NCI-H146 (cell line): ENCODE results near the gene H6PD.

Experiments
- DNase-seq: peaks from one replicate; lab custom pipeline; 2025; lab: John Stamatoyannopoulos, UW

H6PD gene

GRCh38 chr1:9257851-9258250 is 23.3 kb downstream of the H6PD start:
- DNase-seq: no peak

GRCh38 chr1:9258629-9259028 is 24.1 kb downstream of the H6PD start:
- DNase-seq: no peak

GRCh38 chr1:9260059-9260766 is 25.6 kb downstream of the H6PD start:
- no peak for DNase-seq

GRCh38 chr1:9261496-9261895 is 26.9 kb downstream of the H6PD start:
- no peak for DNase-seq

GRCh38 chr1:9262096-9262986 is 27.8 kb downstream of the H6PD start:
- no peak for DNase-seq

GRCh38 chr1:9263276-9263855 is 28.8 kb downstream of the H6PD start:
- no peak for DNase-seq

- DNase-seq: no peak
Measured at GRCh38 chr1:9263984-9264872, 29.7 kb downstream of the H6PD start.

- no peak for DNase-seq
Measured at GRCh38 chr1:9265037-9265436, 30.5 kb downstream of the H6PD start.

GRCh38 chr1:9265968-9266367 is 31.4 kb downstream of the H6PD start:
- DNase-seq: no peak

GRCh38 chr1:9267352-9267686 is 32.7 kb downstream of the H6PD start:
- no peak for DNase-seq

- DNase-seq: no peak
Measured at GRCh38 chr1:9267827-9268581, 33.4 kb downstream of the H6PD start.

GRCh38 chr1:9269078-9269501 is 34.5 kb downstream of the H6PD start:
- DNase-seq: no peak

GRCh38 chr1:9269721-9270120 is 35.1 kb downstream of the H6PD start:
- DNase-seq: no peak

GRCh38 chr1:9270290-9270883 is 35.8 kb downstream of the H6PD start:
- no peak for DNase-seq

GRCh38 chr1:9271283-9271682 is 36.7 kb downstream of the H6PD start:
- no peak for DNase-seq

- no peak for DNase-seq
Measured at GRCh38 chr1:9271861-9272595, 37.5 kb downstream of the H6PD start.

GRCh38 chr1:9273177-9273576 is 38.6 kb downstream of the H6PD start:
- no peak for DNase-seq

GRCh38 chr1:9275161-9275560 is 40.6 kb downstream of the H6PD start:
- DNase-seq: no peak

GRCh38 chr1:9275567-9276034 is 41.0 kb downstream of the H6PD start:
- no peak for DNase-seq

- no peak for DNase-seq
Measured at GRCh38 chr1:9278116-9278515, 43.5 kb downstream of the H6PD start.
